NCI-H2196 (cell line): ENCODE results near the gene NFATC1.

ENCODE experiments used
- DNase-seq: peaks from one replicate; lab custom pipeline; 2025; ENCODE audit not compliant: unreplicated experiment; lab: John Stamatoyannopoulos, UW

Gene NFATC1

GRCh38 chr18:79547413-79548076, 151.8 kb downstream of the NFATC1 start:
- no peak for DNase-seq

GRCh38 chr18:79548077-79548450, 152.3 kb downstream of the NFATC1 start:
- no peak for DNase-seq

GRCh38 chr18:79548621-79548985, 152.9 kb downstream of the NFATC1 start:
- no peak for DNase-seq

- DNase-seq, result no peak
Measured at GRCh38 chr18:79548986-79549637, 153.4 kb downstream of the NFATC1 start.

- no peak for DNase-seq
Measured at GRCh38 chr18:79549638-79550000, 153.9 kb downstream of the NFATC1 start.

- no peak for DNase-seq
Measured at GRCh38 chr18:79552140-79552631, 156.5 kb downstream of the NFATC1 start.

- no peak for DNase-seq
Measured at GRCh38 chr18:79552696-79553095, 157.0 kb downstream of the NFATC1 start.

GRCh38 chr18:79553154-79553553, 157.4 kb downstream of the NFATC1 start:
- no peak for DNase-seq

GRCh38 chr18:79553696-79554095, 158.0 kb downstream of the NFATC1 start:
- DNase-seq, result no peak

- no peak for DNase-seq
Measured at GRCh38 chr18:79554321-79554720, 158.6 kb downstream of the NFATC1 start.

- no peak for DNase-seq
Measured at GRCh38 chr18:79554945-79555645, 159.4 kb downstream of the NFATC1 start.

GRCh38 chr18:79555885-79556284, 160.2 kb downstream of the NFATC1 start:
- DNase-seq, result no peak

GRCh38 chr18:79556829-79557585, 161.3 kb downstream of the NFATC1 start:
- DNase-seq, result no peak

- no peak for DNase-seq
Measured at GRCh38 chr18:79558196-79558932, 162.6 kb downstream of the NFATC1 start.

- no peak for DNase-seq
Measured at GRCh38 chr18:79558933-79559416, 163.2 kb downstream of the NFATC1 start.

- no peak for DNase-seq
Measured at GRCh38 chr18:79559436-79559835, 163.7 kb downstream of the NFATC1 start.

- peak; percentile 10 for DNase-seq
Measured at GRCh38 chr18:79560042-79560860, 164.5 kb downstream of the NFATC1 start.

- no peak for DNase-seq
Measured at GRCh38 chr18:79560861-79561210, 165.1 kb downstream of the NFATC1 start.

- no peak for DNase-seq
Measured at GRCh38 chr18:79563949-79564348, 168.2 kb downstream of the NFATC1 start.

- no peak for DNase-seq
Measured at GRCh38 chr18:79564441-79564840, 168.7 kb downstream of the NFATC1 start.
